ENCODE measurements around the gene HIKESHI. TPM values are rescaled to one million over a fixed set of nuclear protein-coding genes. Genes with fewer than 3 reads are reported as not detected.

The HIKESHI gene

GRCh38 chr11:86380295-86381059 is 78.4 kb downstream of the HIKESHI start:
- H3K4me2 ChIP-seq (ENCODE audit: low read length), result no peak overlapping the region
- H3K9ac ChIP-seq (ENCODE audit: low read depth, low read length), result no peak overlapping the region
- no peaks in the 10 kb centered on the region for H3K36me3 ChIP-seq (ENCODE audit: insufficient read depth, low read length)
- H3K9me3 ChIP-seq (replicated peaks; ENCODE audit: low read length), result no peaks in the 10 kb centered on the region
- H3K4me1 ChIP-seq (ENCODE audit: control insufficient read depth, insufficient read depth, low read length), result no peaks in the 10 kb centered on the region
- no peaks in the 10 kb centered on the region for H3K27me3 ChIP-seq (ENCODE audit: control insufficient read depth, insufficient read depth, low read length)
- no peak overlapping the region for H3K4me3 ChIP-seq (ENCODE audit: low read length)

GRCh38 chr11:86383041-86383955 is 81.3 kb downstream of the HIKESHI start:
- no peak overlapping the region for H3K9ac ChIP-seq (ENCODE audit: low read depth, low read length)

GRCh38 chr11:86386283-86386682 is 84.2 kb downstream of the HIKESHI start:
- Histone ChIP-seq H3K4me3 (ENCODE audit: low read length) (no peak overlapping the region), H3K27me3 (ENCODE audit: control insufficient read depth, insufficient read depth, low read length) (no peaks in the 10 kb centered on the region), H3K9ac (ENCODE audit: low read depth, low read length) (no peak overlapping the region), H3K9me3 (replicated peaks; ENCODE audit: low read length) (no peaks in the 10 kb centered on the region), H3K4me2 (ENCODE audit: low read length) (no peak overlapping the region), H3K4me1 (ENCODE audit: control insufficient read depth, insufficient read depth, low read length) (no peaks in the 10 kb centered on the region), H3K36me3 (ENCODE audit: insufficient read depth, low read length) (no peaks in the 10 kb centered on the region)

More at GRCh38 chr11:86383041-86383955, 81.3 kb downstream of the HIKESHI start:
- H3K9me3 ChIP-seq (replicated peaks; ENCODE audit: low read length), result no peaks in the 10 kb centered on the region
- no peaks in the 10 kb centered on the region for H3K27me3 ChIP-seq (ENCODE audit: control insufficient read depth, insufficient read depth, low read length)
- no peaks in the 10 kb centered on the region for H3K36me3 ChIP-seq (ENCODE audit: insufficient read depth, low read length)
- no peak overlapping the region for H3K4me3 ChIP-seq (ENCODE audit: low read length)
- H3K4me1 ChIP-seq (ENCODE audit: control insufficient read depth, insufficient read depth, low read length), result no peaks in the 10 kb centered on the region
- H3K4me2 ChIP-seq (ENCODE audit: low read length), result no peak overlapping the region

- H3K4me1 ChIP-seq (ENCODE audit: control insufficient read depth, insufficient read depth, low read length), result no peaks in the 10 kb centered on the region
- H3K36me3 ChIP-seq (ENCODE audit: insufficient read depth, low read length), result no peaks in the 10 kb centered on the region
- no peaks in the 10 kb centered on the region for H3K9me3 ChIP-seq (replicated peaks; ENCODE audit: low read length)
- H3K4me2 ChIP-seq (ENCODE audit: low read length), result no peak overlapping the region
- no peak overlapping the region for H3K9ac ChIP-seq (ENCODE audit: low read depth, low read length)
- no peaks in the 10 kb centered on the region for H3K27me3 ChIP-seq (ENCODE audit: control insufficient read depth, insufficient read depth, low read length)
- no peak overlapping the region for H3K4me3 ChIP-seq (ENCODE audit: low read length)
Observed at GRCh38 chr11:86386746-86387145, 84.7 kb downstream of the HIKESHI start.

- H3K27me3 ChIP-seq (ENCODE audit: control insufficient read depth, insufficient read depth, low read length), result no peaks in the 10 kb centered on the region
- H3K4me1 ChIP-seq (ENCODE audit: control insufficient read depth, insufficient read depth, low read length), result no peaks in the 10 kb centered on the region
- H3K36me3 ChIP-seq (ENCODE audit: insufficient read depth, low read length), result no peaks in the 10 kb centered on the region
- H3K4me2 ChIP-seq (ENCODE audit: low read length), result no peak overlapping the region
- no peak overlapping the region for H3K9ac ChIP-seq (ENCODE audit: low read depth, low read length)
- H3K4me3 ChIP-seq (ENCODE audit: low read length), result no peak overlapping the region
- H3K9me3 ChIP-seq (replicated peaks; ENCODE audit: low read length), result no peaks in the 10 kb centered on the region
Observed at GRCh38 chr11:86388198-86388597, 86.2 kb downstream of the HIKESHI start.

- Histone ChIP-seq H3K9me3 (replicated peaks; ENCODE audit: low read length) (no peaks in the 10 kb centered on the region), H3K4me3 (ENCODE audit: low read length) (no peak overlapping the region), H3K27me3 (ENCODE audit: control insufficient read depth, insufficient read depth, low read length) (no peaks in the 10 kb centered on the region), H3K4me2 (ENCODE audit: low read length) (no peak overlapping the region), H3K36me3 (ENCODE audit: insufficient read depth, low read length) (no peaks in the 10 kb centered on the region), H3K9ac (ENCODE audit: low read depth, low read length) (no peak overlapping the region), H3K4me1 (ENCODE audit: control insufficient read depth, insufficient read depth, low read length) (no peaks in the 10 kb centered on the region)
Observed at GRCh38 chr11:86390487-86390886, 88.4 kb downstream of the HIKESHI start.

GRCh38 chr11:86395061-86395551 is 93.1 kb downstream of the HIKESHI start:
- peaks cover 14% of the 10 kb centered on the region for H3K4me1 ChIP-seq (ENCODE audit: control insufficient read depth, insufficient read depth, low read length)
- H3K9me3 ChIP-seq (replicated peaks; ENCODE audit: low read length), result no peaks in the 10 kb centered on the region
- H3K4me3 ChIP-seq (ENCODE audit: low read length), result no peak overlapping the region
- H3K4me2 ChIP-seq (ENCODE audit: low read length), result no peak overlapping the region
- no peak overlapping the region for H3K9ac ChIP-seq (ENCODE audit: low read depth, low read length)
- H3K27me3 ChIP-seq (ENCODE audit: control insufficient read depth, insufficient read depth, low read length), result no peaks in the 10 kb centered on the region
- no peaks in the 10 kb centered on the region for H3K36me3 ChIP-seq (ENCODE audit: insufficient read depth, low read length)

Small RNA genes within 50 kb of the gene (small RNA-seq; reads per million reads assigned to genes)
- gene RN7SL225P, result not detected
